AG04449 (cell line): Measurements from ENCODE around the gene CCDC87.

ENCODE experiments used
- CTCF ChIA-PET: fragments of 350-600 bp; formaldehyde crosslinking; extraction: SDS; loops from one replicate; lab custom pipeline; 2021; ENCODE audit warnings: antibody characterized with exemption; lab: Yijun Ruan, JAX
- POLR2A ChIA-PET: fragments of 400-600, 350-600 bp; formaldehyde crosslinking; extraction: SDS; loops from one replicate; lab custom pipeline; 2020; ENCODE audit warnings: antibody characterized with exemption, inconsistent platforms; lab: Yijun Ruan, JAX
- DNase-seq: peaks from one replicate; pipeline ENCODE4 v3.0.0-alpha.2; 2010; ENCODE audit warnings: low read depth, low spot score
- H3K4me3 ChIP-seq: 2 replicates; pipeline ENCODE4 v1.5.1; 2011; ENCODE audit warnings: low read depth, mild to moderate bottlenecking, control low read depth, low read length
- CTCF ChIP-seq: IDR thresholded peaks from one replicate; pipeline ENCODE4 v1.5.1; 2011; ENCODE audit warnings: mild to moderate bottlenecking, moderate library complexity, low read length, control low read depth, inconsistent platforms; ENCODE audit not compliant: insufficient read depth; ENCODE audit errors: missing control alignments

CCDC87 gene

GRCh38 chr11:66564984-66565383, 27.9 kb downstream of the CCDC87 start:
- ChIA-PET POLR2A (no interaction called here), CTCF (interaction anchor here (0.9 kb wide), 1 partner anchor 114 kb away, joined by 4 read pairs; no protein-coding TSS in a partner anchor)
- no peak for TF ChIP-seq CTCF
- no peak overlapping the region for H3K4me3 ChIP-seq
- DNase-seq, result no peak

- POLR2A ChIA-PET, result no interaction called here
- no peak overlapping the region for H3K4me3 ChIP-seq
- CTCF ChIA-PET, result interaction anchor here (0.9 to 1.5 kb wide), 2 partner anchors 15 to 115 kb away, joined by 3 to 4 read pairs; no protein-coding TSS in a partner anchor
- DNase-seq, result no peak
- no peak for TF ChIP-seq CTCF
Measured at GRCh38 chr11:66564538-66564937, 28.3 kb downstream of the CCDC87 start.

- ChIA-PET POLR2A (interaction anchor here (0.7 kb wide), 2 partner anchors 18 to 115 kb away, joined by 3 read pairs; partner anchors contain the start of gene ZDHHC24), CTCF (interaction anchor here (1.0 to 1.5 kb wide), 2 partner anchors 16 to 115 kb away, joined by 3 read pairs; no protein-coding TSS in a partner anchor)
- H3K4me3 ChIP-seq, result no peak overlapping the region
- no peak for TF ChIP-seq CTCF
- DNase-seq, result no peak
Measured at GRCh38 chr11:66563832-66564231, 29.0 kb downstream of the CCDC87 start.

GRCh38 chr11:66562907-66563583, 29.8 kb downstream of the CCDC87 start:
- ChIA-PET CTCF (interaction anchor here (1.0 to 3.3 kb wide), 4 partner anchors 16 to 154 kb away, joined by 3 to 11 read pairs (median 3); no protein-coding TSS in a partner anchor), POLR2A (interaction anchor here (0.7 kb wide), 1 partner anchor 17 kb away, joined by 3 read pairs; the partner anchor contains the start of gene ZDHHC24)
- no peak overlapping the region for H3K4me3 ChIP-seq
- no peak for TF ChIP-seq CTCF
- no peak for DNase-seq

GRCh38 chr11:66562275-66562674, 30.6 kb downstream of the CCDC87 start:
- TF ChIP-seq CTCF, result no peak
- POLR2A ChIA-PET, result no interaction called here
- no peak overlapping the region for H3K4me3 ChIP-seq
- CTCF ChIA-PET, result interaction anchor here (0.7 to 3.3 kb wide), 3 partner anchors 16 to 154 kb away, joined by 3 to 11 read pairs (median 3); no protein-coding TSS in a partner anchor
- no peak for DNase-seq

GRCh38 chr11:66561975-66562248, 31.0 kb downstream of the CCDC87 start:
- CTCF ChIA-PET, result interaction anchor here (0.7 to 3.3 kb wide), 3 partner anchors 16 to 153 kb away, joined by 3 to 11 read pairs (median 3); no protein-coding TSS in a partner anchor
- no peak overlapping the region for H3K4me3 ChIP-seq
- no peak for DNase-seq
- POLR2A ChIA-PET, result no interaction called here
- TF ChIP-seq CTCF, result no peak
